ENCODE results near the gene LGALS3.

GRCh38 chr14:55136885-55137786 is 8.1 kb downstream of the LGALS3 start:
- TF ChIP-seq CTCF (IDR thresholded peaks at IDR 0.05) (no peak), POLR2A (IDR thresholded peaks at IDR 0.05) (no peak)

Measured in Peyer's patch (tissue), 4 donors.